Stimulated activated CD8-positive, alpha-beta memory T cell treated with anti-CD3 and anti-CD28 coated beads, Interleukin-15, amount 100 ng/mL, for 1 hour (primary cell): ENCODE results near the gene SETBP1.

Experiments
- DNase-seq: peaks from one replicate; pipeline ENCODE4 v3.0.0-alpha.2; 2020; ENCODE audit warnings: low read depth

SETBP1 gene

GRCh38 chr18:44816477-44816876 lies 135.8 kb downstream of the SETBP1 start:
- no peak for DNase-seq

DNA sequence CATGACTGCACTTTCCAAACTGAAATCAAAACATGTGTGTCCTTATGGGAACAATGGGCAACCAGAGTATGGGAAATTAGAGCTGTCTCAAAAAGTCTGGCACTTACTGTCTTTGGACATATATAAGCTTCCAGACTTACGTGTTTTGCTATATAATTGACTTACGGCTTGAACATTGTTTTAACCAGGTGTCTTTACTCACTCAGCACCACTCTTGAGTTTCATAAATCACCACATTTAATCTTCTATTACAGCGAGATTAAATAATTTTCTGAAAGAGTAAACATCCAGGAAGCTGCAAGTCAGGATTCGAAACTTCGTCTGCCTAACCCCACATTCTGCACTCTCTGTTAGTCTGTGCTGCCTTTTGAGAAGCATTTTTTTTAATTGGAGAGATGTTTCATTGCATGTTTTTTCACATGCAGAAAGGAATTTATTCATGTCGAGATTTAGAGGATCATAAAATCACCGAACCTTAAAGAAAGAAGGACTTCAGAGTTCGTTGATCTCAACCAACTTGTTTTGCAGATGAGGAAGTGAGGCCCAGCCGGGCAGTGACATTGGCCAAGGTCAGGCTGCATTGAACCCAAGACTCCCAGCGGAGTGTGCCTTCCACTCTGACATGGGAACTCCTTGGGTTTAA lies 137.3 kb downstream of the SETBP1 start:
- no peak for DNase-seq

GRCh38 chr18:44818668-44819403 lies 138.1 kb downstream of the SETBP1 start:
- DNase-seq, result no peak

DNA sequence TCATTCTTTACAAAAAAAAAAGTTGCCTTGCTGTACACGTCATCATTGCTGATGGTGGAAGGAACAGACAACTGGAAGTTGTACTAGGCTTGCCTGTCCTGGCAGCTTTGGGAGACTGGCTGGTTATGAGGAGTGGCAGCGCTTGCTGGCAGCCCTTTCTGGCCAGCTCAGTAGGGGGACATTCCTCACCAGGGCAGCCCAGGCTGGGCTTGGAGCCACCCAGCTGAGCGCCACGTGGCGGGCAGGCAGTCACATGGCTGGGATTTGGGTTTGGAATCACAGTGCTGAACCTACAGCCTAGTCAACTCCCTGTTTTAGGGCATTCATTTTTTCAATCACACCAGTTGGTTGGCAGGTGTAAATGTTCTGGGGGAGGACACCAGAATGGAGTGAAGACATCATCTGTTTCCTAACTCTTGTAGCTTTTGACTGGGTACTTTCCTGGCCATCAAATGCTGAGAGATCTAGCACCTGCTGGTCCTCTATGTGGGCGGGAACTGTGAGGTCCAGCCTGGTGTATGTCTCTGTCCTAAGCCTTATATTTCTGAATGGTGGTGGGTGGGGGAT lies 139.3 kb downstream of the SETBP1 start:
- no peak for DNase-seq

DNA sequence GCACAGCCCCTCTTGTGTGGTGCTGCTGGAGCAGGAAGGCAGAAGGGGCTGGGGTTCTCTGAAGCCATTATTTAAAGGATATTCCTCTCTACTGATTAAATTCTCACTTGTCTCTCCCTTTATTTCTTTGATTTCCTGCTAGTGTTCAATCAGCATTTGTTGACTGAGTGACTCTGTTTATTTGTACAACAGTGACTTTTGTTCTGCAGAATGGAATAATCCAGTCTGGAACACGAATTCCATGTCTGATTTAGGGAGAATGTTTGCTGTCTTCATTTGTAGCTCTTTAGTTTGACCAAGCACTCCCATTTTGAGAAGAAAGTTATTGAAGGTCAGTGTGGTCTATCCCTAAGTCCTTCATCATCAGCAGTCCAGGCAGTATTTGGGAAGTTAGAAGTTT lies 141.2 kb downstream of the SETBP1 start:
- DNase-seq, result no peak

GRCh38 chr18:44823286-44823685 lies 142.6 kb downstream of the SETBP1 start:
- no peak for DNase-seq

- no peak for DNase-seq
Observed at GRCh38 chr18:44823782-44824181, 143.1 kb downstream of the SETBP1 start.

DNA sequence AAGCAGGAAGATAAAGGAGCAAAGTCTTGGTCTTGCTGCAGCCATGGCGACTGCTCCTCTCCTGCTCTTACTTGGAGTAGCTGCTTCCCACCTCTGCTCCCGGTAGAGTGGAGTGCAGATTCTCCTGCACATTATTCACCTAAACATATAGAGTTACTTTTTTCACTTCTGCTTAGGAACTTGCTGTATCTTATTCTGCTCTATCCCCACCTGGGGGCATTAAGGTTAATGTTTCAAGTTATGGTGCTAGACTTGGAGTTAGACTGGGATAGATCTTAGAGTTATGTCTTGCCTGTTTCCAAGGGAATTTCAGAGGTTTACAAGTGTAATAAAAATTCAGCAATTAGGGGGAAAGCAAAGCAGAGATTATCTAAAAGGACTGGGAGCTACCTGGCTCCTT lies 144.2 kb downstream of the SETBP1 start:
- DNase-seq, result no peak

GRCh38 chr18:44826418-44827259 lies 146.0 kb downstream of the SETBP1 start:
- DNase-seq, result no peak

- no peak for DNase-seq
Observed at GRCh38 chr18:44828080-44828479, 147.4 kb downstream of the SETBP1 start.

DNA sequence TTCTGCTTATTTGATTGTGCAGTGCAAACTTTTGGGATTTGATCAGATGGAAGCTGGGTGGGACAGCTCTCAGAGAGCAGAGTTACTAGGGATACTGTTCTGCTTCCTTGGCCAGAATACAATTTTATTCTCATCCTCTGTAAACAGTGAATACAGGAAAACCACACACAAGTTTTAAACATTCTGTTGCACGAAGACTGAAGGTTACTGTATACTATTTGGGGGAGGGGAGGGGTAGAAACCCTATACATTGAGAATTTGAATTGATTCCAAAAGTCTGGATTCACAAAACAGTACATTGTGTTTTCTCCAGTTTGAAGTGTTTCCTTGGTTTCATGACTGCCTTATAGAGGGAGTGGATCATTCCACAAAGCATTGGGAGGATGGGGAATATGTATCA lies 149.9 kb downstream of the SETBP1 start:
- no peak for DNase-seq

DNA sequence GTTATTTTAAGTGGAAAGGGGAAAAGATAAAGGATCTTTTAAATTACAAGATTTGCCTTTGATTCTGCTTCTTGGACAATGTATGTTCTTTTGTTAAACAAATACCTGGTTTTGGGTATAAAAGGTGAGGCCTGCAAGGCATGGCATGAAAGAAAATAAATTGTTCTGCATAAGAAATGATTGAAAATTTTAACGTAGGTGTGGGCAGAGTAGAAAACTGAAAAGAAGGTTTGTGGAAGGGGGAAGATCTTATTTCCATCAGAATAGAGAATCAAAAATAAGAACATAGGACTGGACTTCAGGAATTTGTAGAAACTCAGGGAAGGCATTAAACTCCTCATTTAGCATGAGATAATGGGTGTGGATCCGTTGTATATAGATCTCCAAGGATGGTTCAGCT lies 153.1 kb downstream of the SETBP1 start:
- DNase-seq, result no peak

GRCh38 chr18:44834867-44835469 lies 154.3 kb downstream of the SETBP1 start:
- DNase-seq, result no peak

GRCh38 chr18:44835703-44836102 lies 155.0 kb downstream of the SETBP1 start:
- DNase-seq, result no peak

DNA sequence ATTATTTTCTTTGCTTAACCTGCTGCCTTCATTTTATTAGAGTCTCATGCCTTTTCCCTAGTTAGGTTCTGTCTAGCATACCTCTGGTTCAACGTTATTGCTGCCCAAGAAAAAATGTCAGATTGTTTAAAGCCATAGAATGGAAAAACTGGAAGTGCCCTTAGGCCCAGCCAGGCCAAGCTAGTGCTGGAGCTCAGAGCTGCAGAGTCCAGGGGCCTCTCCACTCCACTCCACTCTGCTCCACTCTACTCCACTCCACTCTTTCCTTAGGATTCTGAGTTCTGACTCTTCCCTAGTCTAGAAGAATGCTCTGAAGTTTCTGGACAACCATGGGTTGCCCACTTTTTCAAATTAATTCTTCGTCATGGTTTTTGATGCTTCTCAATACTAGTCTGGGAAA lies 155.6 kb downstream of the SETBP1 start:
- no peak for DNase-seq

- DNase-seq, result no peak
Observed at GRCh38 chr18:44837482-44838180, 156.9 kb downstream of the SETBP1 start.

- DNase-seq, result peak; percentile 25
Observed at GRCh38 chr18:44838971-44839666, 158.4 kb downstream of the SETBP1 start.

GRCh38 chr18:44840058-44840790 lies 159.5 kb downstream of the SETBP1 start:
- no peak for DNase-seq

DNA sequence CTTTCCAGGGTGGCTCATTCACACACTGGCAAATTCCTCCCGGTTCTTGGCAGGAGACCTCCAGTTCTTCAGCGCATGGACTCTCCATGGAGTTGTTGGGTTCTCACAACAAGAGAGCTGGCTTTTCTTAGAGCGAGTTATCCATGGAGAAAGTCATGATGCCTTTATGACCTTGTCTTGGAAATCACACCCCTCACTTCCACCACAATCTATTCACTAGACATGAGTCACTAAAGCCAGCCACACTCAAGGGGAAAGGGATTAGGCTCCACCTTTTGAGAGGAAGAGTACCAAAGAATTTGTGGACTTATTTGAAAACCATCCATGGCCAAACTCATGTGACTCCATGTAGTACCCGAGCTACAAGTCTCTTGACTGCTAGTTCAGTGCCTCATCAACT lies 160.5 kb downstream of the SETBP1 start:
- DNase-seq, result no peak
